Cerebellar cortex (tissue), 1 donor: ENCODE results near the gene FOXP2.
A peak's percentile ranks its signal among the peaks of the same experiment; 100 is the strongest.
"Not testable (repeated sequence)": the region's sequence is repeated elsewhere in the genome, so short reads cannot be mapped to it uniquely, and the experiment has no call there.

ENCODE experiments used
- DNase-seq: peaks from one replicate; pipeline ENCODE4 v3.0.0-alpha.2; 2015; ENCODE audit warnings: low spot score

Gene FOXP2

DNA sequence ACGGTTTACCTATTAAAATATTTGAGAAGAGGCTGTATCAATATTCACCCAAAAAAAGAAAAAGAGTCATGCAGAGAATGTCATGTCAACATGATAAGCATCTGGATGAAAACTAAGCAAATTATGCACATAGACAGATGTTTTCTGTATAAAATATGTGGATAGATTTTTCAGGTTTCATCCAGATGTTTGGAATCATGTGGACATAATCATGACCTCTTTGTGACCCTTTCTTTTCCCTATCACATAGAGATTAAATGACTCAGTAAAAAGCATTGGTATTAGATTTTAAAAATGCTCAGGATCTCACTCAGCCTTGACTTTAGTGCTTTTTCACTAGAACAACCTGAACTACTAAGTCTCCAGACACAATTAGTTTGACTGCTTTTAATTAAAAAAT is 90.0 kb downstream of the FOXP2 start:
- DNase-seq: no peak

DNA sequence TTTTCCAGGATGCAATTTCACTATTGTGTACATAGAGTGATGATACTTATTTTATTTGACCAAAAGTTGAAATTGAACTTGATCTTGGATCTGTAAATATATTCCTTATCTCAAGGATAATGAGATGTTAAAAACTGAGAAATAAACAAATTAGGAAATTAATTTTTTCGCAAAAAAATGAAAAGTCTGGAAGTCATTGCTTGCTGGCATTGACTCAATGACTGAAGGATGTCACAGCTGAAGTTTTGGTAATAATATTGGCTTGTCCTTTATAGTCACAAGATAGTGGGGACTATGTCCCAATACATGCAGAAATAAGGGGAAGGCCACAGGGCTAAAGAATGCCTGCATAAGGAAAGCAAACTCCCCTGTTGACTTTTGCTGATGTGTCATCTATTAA is 92.8 kb downstream of the FOXP2 start:
- no peak for DNase-seq

GRCh38 chr7:114508086-114508485 is 93.5 kb downstream of the FOXP2 start:
- no peak for DNase-seq

DNA sequence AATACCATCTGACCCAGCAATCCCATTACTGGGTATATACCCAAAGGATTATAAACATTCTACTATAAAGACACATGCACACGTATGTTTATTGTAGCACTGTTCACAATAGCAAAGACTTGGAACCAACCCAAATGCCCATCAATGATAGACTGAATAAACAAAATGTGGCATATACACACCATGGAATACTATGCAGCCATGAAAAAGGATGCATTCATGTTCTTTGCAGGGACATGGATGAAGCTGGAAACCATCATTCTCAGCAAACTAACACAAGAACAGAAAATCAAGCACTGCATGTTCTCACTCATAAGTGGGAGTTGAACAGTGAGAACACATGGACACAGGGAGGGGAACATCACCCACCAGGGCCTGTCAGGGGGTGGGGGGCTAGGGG is 96.2 kb downstream of the FOXP2 start:
- not testable (repeated sequence) for DNase-seq

GRCh38 chr7:114519240-114519639 is 104.6 kb downstream of the FOXP2 start:
- DNase-seq: no peak

DNA sequence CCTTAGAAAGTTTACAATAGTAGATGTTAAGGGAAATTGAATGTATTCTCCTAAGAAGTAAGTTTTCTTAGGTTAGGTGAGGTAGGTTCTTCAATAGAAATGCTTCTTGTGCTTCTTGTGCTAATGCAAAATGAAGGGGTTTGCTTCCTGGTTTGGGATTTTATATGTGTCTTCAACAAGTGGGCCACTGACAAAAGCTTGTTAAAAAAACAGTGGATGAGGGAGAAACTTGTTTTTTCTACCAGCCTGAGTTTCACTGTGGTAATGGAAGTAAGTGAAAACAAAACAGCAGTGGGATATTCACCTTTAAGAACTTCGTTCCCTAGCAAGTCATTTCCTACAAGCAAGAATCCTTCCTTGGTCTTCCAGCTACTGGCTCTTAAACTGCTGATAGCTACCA is 107.5 kb downstream of the FOXP2 start:
- DNase-seq: no peak

- DNase-seq: no peak
These were observed 113.0 kb downstream of the FOXP2 start for GRCh38 chr7:114527589-114527988.

GRCh38 chr7:114530057-114530611 is 115.5 kb downstream of the FOXP2 start:
- no peak for DNase-seq

DNA sequence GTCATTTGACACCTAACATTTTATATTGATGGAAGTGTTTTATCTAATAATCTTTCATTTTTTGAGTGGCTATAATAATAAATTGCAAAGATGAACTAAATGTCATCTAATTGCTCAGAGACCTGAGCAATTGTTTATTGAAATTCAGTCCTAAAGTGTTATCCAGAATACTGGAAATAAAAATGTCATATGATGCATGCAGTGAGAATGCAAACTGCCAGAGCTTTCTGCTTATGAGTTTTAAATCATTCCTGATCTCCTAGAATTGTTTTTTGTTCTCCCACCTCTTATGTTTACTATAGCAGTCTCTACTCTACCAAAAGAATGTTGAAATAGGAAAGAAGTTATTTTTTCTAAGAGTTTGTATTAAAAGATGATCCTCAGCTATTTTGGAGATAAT is 116.7 kb downstream of the FOXP2 start:
- DNase-seq: no peak

GRCh38 chr7:114533131-114533530 is 118.5 kb downstream of the FOXP2 start:
- DNase-seq: no peak

DNA sequence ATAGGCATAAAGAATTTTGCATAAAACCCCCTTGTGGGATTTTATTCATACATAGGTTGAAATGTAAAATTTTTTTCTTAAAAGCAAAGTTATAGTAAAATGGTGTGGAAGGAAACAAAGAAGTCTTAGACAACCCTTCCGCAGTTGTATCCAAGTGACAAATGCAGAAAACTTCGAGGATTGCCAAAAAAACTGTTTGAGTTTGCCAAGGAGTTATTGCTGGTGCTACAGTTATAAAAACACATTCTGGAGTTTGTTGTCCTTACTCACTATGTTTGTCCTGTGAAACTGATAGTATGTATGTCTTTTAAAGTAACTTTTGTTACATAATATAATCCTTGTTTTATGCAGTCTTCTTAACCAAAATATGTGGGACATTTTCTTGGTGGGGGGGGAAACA is 120.3 kb downstream of the FOXP2 start:
- no peak for DNase-seq

- peak; percentile 5 for DNase-seq
These were observed 125.0 kb downstream of the FOXP2 start for GRCh38 chr7:114539575-114539974.

DNA sequence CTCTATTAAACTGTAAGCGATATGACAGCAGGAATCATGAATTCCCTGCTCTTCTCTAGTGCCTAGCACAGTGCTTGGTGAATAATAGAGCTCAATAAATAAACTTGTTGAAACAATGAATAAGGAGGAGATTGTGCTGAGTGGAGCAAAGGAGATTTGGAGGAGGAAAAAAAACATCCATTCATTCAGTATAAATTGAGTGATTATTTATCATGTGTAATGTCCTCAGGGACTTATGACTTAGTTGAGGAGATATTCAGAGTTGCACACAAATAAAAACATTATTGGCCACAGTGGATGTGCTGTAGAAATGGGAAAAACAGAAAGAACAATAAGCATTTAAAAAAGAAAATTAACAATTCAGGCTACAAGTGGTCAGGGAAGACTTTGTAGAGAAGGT is 125.7 kb downstream of the FOXP2 start:
- no peak for DNase-seq

GRCh38 chr7:114547346-114547745 is 132.7 kb downstream of the FOXP2 start:
- not testable (repeated sequence) for DNase-seq

- DNase-seq: no peak
These were observed 133.7 kb downstream of the FOXP2 start for GRCh38 chr7:114548081-114548980.

GRCh38 chr7:114554781-114555537 is 140.3 kb downstream of the FOXP2 start:
- no peak for DNase-seq

DNA sequence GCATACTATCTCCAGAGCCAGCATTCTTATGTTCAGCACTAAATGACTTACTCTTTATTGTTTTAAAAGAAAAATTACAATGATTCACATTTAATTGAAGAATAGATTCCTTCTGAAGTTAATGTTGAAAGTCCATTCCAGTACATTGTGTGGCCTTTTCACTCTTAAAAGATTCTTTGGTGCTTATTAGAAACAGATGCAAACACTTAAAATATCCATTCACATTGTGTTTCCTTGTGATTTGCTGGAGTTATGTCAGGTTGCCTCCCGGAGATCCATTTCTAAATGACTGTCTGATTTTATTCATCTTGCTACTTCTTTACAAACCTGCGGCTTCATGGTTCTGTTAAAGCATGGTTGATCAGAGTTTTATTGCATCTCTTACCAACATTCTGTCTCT is 152.8 kb downstream of the FOXP2 start:
- DNase-seq: no peak

GRCh38 chr7:114569220-114569619 is 154.6 kb downstream of the FOXP2 start:
- DNase-seq: no peak

- DNase-seq: no peak
These were observed 159.8 kb downstream of the FOXP2 start for GRCh38 chr7:114574384-114574783.

GRCh38 chr7:114575098-114575497 is 160.5 kb downstream of the FOXP2 start:
- DNase-seq: no peak

GRCh38 chr7:114580963-114581362 is 166.3 kb downstream of the FOXP2 start:
- not testable (repeated sequence) for DNase-seq

DNA sequence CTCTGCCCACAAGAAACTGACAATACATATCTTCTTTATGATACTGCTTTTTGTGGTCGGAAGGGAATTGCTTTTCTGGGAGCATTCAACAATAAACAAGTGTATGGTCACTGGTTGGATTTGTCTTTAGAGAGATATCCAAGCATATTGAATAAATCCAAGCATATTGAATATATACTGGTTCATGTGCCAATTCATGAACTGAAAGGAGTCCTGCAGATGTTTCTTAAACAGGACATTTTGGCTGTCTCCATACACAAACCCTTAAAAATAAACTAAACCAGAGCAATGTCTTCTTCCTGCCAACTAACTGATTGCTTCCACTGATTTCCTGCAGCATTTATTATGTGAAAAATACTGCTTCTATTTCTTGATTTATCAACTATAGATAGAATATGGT is 173.9 kb downstream of the FOXP2 start:
- no peak for DNase-seq

DNA sequence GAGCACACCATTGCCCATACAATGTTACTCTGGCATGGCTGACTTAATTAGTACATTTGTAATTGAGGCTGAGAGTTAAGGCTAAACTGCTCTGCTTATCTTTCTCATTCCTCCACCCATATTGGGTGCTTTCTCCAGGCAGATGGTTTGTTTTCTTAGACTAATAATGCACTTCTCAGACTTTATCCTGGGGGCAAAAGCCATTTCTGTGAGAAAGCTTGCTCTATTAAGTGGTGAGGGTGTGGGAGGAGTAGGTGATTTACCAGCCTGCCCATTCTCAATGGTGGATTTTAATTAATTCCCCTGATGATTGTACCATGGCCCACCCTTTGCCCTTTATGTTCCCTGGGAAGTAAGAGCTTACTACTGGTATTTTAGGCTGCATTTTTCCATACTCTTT is 174.8 kb downstream of the FOXP2 start:
- DNase-seq: no peak
